ENCODE results near the gene PROX1.

PROX1 gene

DNA sequence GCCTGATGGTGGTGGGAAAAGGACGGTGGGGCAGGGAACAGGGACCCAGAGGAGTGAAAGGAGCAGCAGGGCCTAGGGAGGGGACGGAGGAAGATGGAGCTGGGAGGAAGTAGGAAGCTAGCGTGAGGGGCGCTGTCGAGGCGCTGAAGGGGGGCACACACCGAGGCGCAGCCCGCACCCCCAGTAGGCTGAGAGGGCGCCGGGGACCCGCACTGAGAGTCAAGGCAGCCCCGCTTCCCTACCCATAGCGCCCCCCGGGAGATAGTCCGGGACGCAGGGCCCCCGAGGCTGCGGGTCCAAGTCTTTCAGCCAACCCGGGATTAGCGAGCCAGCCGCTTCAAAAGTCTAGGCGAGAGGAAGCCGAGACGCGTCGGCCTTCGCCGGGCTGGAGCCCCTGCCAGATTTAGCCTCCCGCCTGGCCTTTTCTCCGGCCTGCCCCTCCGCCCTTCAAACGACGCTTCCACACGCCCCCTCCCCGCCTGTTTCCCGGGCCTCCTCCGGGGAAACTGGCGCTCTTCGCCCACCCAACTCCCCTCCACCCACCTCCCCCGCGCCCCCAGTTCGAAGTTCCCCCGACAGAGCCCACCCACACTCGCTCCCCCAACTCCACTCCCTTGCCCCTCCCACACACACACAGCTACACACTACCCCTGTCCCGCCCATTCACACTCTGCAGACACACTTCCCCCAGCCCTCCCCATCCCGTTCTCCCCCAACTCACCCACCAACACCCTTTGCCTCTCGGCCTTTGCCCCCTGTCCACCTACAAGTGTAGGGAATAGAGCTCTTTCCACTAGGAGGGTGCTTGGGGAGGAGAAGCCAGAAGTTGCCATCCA lies 7.8 kb upstream of the PROX1 start:
- no peak for DNase-seq

DNA sequence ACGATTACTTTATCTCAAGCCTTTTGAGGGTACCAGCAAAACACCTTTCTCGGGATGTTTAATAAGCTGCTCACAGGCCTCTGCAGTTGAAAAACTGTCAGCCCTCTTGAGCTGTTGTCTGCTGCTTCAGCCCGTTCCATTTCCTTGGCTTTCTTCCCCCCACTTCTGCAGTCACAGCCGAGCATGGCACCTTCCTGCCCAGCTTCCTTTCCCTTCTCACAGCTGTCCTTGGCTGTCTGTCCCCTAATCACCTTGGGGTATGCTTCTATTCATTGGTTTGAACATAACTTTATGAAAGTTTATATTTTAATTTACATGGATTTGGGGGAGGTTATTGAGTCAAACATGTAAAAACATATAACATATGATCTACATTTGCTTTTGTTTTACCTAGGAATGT lies 6.9 kb upstream of the PROX1 start:
- no peak for DNase-seq

DNA sequence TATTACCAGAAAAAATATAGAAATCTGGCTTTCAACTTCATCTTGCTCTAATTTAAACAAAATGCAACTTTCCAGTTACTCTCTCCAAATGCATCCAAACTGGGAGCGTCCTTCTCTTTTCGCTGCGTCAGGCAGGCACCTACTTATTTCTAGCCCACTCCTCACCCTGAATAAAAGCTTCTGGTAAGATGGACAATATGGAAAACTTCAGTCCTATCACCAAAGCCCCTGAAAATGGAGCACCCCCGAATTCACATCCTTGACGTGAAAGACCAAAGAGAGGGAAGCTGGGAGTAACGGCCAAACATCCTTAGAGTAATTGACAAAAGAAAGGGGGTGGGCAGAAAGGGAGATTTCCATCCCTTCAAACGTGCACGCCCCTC lies 5.5 kb upstream of the PROX1 start:
- no peak for DNase-seq

DNA sequence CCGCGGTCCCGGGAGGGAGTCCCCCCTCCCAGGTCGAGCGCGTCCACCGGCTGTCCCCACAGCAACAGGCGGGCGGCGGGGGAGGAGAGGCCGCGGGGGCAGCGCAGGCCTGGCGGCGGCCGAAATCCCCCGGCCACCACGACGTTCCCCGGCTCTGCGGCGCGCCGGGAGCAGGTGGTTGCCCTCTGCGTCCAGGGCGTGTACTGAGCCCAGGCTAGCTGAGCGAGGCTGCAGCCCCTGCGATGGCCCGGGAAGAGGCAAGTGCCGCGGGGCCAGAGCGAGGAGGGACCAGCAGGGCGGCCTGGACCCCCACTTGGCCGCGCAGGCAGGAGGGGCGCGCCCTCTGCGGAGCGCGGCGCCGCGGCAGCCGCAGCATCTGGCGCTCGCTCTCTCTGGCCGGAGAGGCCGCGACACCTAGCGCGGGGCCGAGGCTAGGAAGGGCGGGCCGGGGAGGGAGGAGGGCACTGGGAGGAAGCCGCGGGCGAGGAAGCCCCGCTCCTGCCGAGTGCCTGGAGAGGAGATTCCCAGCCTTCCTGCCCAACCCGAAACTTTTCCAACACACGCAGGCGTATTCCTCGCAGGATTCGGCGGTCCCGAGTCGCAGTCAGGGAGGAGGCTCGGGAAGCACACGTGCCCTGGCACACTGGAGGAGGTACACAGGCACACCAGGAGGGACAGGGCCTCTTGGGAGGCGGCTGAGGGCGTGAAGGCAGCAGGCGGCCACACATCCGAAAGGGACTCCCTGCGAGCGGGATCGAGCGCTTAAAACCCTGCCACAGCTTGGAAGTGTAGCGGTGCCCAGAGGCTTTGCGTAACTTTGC lies 4.9 kb upstream of the PROX1 start:
- no peak for DNase-seq

DNA sequence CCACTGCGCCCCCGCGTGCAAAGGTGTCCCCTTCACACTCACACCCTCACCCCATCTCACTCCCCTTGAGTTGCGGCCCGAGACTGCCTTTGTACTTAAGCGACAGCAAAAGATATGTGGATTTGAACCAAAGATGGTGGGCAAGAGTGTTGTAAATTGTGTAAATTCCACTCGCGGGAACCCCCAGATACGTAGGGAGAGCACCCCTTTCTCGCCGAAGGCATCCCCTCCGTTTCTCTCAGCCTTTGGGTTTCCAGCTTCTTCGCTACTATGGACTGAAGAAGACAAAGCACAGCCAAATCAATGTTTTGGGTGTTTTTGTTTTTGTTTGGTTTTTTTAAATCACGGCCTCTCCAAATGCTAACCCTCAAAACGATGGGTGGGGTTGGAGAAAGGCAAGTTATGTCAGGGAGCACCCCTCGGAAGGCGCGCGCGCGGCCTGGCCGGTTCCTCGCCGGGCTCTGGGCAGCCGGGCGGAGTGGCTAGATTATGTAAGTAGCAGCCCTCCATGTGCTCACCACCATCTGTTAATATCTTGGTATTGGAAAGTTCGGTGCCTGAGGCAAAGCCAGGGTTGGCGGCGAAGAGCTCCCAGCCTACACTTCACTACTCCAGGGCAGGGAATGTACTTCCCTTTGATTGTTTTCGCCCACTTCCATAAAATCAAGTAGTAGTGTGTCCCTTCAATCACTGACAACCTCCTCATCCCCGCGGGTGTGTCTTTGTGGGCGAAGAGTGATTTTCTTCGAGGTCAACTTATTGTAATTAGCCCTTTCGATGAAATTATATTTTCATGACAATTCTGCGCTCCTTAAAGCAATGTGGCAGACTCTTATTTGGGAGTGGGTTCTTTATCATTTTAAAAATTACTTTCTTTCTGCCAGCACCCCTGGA lies 4.0 kb upstream of the PROX1 start:
- DNase-seq, result no peak

DNA sequence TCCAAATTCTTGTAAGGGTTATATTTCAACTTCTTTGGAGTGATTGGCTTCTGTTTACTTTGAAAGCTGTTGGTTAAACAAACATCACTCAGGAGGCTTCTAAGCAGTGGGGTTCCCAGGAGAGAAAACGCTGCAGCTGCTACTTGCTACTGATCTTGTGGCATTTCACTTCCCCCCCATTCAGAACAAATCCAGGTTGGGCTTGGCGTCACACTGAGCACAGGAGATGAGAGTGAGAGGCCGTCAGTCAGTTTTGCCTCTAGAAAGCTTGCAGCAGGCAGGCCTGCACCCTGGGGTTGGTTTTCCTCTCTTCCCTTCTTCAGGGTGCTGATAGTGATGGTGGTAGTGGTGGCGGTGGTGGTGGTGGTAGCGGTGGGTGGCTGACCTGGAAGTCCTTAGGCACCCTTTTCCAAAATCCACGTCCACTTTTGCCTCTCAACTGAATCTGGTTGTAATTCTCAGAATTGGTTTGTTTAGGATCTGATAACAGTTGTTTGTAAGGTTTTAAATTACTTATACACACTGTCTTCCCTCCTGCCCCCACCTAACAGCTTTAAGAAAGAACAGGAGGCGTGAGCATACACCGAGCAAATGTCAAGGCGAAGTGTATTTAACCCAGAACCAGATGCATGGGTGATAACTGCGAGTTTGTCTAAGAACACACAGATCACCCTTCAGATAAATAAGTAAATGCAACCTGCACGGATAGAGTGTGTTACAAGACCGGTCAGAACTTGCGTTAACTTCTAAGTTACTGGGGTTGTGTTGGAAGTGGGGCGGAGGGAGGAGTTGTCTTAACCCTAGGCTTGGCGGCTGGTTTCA lies 3.2 kb upstream of the PROX1 start:
- DNase-seq, result no peak

DNA sequence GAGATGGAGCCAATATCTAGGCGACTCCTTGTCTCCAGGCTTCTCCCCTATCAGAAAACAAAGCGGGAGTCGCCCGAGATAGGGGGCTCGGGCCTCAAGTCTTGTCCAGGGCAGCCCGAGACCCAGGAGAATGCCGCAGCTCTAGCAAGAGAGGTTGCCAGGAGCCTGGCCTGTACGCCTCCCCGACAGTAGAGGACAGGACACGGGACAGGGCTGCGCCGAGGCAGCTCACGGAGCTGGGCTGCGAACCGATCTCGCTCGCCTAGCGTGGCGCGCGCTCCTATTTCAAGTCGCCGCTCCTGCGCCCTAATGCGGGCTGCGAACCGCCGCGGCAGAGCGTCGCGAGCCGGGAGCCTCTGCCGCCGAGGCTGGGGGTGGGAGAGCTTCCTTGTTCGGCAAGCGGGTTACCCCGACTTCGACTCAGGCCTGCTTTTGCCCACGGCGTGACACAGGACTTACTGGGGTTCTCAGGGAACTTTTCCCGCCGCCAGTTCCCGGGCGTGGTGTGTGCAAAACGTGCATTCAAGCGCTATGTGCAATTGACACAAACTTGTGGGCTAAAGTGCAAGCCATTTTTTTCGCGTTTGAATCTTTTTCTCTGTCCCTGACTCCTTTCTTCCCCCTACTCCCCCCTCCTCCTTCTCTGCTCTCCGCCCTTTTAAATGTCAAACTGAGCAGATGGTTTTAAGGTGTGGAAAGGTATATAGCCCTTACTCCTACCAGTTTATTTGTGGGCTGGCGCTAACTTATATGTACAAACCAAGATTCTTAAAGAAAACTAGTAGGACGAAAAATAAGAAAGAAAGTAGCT lies 2.4 kb upstream of the PROX1 start:
- DNase-seq, result no peak

DNA sequence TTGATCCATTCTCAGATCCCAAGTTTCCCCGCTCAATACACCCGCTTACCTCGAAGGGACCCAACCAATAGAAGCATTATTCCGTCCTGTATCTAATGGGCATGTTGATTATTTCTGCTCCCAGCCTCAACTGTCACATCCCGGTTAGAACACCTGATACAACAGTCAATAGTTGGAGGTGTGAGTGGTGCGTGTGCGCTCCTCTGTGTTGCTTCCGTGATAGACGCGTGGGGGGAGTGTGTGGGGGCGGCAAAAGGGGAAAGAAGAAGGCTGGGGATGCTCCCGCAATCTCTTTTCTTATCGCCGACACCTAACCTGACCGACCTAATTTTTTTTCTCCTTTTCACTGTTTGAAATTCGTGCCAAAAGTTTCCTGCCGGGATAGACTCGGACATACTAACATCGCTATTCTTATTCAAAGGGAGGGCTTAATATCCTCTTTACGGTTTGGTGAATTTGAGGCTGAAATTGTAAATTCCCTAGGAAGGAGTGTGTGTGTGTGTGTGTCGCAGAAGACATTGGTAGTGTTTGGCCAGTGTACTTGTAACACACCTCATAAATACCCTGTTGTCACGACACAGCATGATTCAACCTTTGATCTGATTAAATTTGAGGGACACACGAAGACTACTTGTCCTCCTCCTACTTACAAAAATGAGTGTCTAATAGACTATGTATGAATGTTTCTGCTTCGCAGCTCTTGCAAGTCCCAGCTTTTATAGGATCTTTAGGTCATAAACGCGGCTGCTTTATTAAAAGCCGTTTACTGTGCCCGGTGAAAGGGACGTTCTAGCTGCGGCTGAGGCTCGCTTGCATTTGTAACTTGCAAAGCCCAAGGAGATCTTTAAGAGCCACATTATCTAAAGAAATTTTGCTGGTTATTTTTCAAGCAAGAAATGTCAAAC lies 1.5 kb upstream of the PROX1 start:
- DNase-seq, result no peak

DNA sequence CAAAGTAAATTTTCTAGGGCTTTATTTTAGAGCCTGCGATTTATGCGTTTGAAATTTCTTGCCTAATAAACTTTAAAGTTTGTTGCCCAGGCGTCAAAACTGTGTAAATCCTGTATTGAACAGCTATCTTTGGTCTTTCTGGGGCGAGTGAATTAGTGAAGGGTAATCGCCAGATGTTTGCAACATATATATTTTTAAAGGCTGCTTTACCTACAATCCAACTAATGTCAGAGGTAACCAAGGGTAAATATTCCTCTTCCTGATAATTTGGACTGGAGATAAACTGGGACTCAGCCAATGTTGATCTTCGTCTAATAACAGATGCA lies 885 bp upstream of the PROX1 start:
- no peak for DNase-seq

DNA sequence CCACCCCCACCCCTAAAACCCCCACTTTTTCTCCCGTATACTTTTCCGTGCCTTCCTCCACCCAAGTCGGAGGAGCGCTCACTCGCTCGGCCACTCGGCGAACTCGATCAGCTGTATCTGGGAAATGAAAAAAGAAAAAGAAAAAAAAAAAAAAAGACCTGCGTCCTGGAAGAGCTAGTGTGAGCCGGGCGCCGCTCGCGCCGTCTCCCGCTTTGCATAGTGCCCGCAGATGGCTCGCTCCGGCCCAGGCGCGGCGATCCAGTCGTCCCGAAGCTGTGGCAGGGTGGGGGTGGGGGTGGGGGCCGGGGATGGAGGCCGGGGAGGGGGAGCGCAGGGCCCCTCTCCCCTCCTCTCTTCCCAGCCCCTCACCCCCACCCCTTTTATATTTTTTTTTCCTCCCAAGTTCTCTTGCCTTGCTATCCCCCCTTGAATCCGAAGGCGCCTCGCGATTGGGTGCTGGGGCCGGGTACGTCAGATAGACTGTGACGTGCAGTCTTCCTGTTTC lies 299 bp upstream of the PROX1 start:
- no peak for DNase-seq

DNA sequence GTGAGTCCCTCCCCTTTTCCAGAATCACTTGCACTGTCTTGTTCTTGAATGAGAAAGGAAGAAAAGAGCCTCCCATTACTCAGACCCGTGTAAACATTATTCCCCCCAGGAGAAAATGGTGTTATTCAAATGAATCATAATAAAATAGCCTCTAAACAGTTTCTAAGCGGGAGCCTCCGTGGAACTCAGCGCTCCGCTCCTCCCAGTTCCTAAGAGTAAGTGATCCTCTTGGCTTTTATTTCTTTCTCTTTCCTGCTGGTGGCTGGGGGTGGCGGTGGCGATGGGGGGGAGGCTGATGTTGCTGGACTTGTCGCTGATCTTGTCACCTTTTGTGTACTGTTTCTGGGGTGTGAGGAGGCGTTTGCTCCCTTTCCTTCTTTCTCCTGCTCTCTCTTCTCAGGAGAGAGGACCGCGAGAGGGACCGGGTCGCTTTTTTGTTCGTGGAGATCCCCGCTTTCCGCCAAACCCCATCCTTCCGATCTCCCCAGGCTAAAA lies 781 bp downstream of the PROX1 start:
- DNase-seq, result no peak

DNA sequence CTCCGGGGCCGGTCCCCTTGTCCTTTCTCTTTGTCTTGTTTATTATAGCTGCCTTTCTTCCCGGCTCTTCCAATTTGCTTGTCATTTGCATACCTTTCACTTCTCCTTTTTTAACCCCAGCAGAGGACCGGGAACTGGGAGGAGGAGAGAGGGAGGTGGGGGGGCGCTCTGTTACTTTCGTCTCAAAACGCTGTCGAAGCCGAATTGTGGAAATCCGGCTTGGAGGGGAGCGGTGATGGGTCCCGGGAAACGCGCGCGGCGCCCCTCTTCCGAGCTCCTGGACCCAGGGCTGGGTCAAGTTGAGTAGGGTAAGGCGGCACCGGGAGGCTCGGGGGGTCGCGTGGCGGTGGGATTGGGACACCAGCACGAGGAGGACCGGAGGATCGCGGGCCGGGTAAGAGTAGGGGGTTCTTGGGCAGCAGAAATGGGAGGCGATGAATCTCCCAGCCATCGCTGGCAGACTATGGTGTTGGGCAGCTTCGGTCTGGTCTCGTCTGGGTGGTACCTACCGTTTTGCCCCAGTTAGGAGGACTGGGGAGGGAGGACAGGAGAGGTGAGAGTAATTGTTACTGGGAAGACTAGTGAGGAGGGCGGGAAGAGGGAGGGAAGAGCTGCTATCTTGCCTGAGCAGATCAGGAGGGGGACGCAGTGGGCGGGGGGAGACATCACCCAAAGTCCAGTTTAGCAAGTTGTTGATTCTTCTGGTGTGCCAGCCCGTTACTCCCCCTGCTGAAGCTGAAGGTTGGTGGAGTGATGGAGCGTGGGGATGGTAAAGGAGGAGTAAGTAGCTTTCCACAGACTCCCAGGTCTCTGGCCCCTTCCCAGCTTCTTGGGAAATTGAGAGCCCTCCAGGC lies 1.5 kb downstream of the PROX1 start:
- no peak for DNase-seq

DNA sequence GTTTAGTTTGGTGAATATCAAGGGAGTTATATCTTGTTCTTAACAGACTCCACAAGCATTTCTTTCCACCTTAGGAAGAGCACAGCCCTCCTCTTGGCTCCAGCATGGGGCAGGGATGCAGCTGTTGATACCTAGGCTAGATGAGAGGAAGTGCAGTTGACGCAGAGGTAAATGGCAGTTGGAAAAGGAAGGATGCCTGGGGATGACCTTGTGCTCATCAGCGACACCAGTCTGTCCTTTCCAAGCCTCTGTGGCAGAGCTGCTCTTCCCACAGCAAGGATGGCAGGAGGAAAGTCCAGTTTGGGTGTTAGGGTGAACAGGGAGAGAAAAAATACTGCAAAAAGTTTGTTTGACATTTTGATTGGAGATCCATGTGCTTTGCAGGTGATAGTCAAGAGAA lies 6.2 kb downstream of the PROX1 start:
- no peak for DNase-seq

DNA sequence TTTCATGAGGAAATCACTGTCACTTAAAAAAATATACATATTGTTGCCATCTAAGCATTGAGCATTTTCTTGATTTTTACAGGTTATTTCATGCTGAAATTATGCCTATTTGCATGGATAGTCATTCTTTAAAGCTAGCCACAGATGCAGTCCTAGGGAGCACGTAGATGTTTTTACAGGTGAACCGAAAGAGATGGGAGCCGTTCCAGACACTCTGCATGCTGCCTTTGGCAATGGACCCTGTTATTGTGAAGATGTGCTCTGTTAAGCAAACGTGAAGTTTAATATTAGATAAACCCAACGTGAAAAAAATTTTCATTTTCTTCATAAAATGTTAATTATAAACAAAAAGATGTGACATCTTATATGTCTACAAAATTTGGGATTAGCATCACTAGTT lies 7.1 kb downstream of the PROX1 start:
- no peak for DNase-seq

DNA sequence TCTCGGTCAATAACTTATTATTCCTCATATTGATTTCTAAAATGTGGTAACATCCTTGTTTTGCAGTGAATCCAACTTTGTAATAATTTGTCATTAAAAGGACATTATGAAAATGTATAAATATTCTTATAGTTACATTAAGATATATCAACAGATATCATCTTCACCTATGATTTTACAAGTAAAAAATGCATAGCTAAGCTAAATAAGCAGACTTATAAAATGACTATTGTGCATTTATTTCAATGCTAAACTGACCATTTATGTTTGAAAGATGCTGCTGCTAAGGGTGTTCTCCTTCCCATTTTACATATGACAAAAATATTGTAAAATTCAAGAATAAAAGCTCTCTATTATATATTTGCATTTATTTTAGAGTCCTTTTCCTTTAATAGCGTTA lies 7.8 kb downstream of the PROX1 start:
- DNase-seq, result no peak

DNA sequence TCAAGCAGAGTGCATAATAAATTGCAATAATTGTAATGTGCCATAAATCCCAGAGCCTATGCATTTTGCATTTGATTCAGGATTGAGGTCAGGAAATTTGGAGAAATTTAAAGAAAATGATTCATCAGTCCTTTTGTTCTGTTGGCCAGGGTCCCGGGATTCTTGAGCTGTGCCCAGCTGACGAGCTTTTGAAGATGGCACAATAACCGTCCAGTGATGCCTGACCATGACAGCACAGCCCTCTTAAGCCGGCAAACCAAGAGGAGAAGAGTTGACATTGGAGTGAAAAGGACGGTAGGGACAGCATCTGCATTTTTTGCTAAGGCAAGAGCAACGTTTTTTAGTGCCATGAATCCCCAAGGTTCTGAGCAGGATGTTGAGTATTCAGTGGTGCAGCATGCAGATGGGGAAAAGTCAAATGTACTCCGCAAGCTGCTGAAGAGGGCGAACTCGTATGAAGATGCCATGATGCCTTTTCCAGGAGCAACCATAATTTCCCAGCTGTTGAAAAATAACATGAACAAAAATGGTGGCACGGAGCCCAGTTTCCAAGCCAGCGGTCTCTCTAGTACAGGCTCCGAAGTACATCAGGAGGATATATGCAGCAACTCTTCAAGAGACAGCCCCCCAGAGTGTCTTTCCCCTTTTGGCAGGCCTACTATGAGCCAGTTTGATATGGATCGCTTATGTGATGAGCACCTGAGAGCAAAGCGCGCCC lies 8.7 kb downstream of the PROX1 start:
- DNase-seq, result no peak

DNA sequence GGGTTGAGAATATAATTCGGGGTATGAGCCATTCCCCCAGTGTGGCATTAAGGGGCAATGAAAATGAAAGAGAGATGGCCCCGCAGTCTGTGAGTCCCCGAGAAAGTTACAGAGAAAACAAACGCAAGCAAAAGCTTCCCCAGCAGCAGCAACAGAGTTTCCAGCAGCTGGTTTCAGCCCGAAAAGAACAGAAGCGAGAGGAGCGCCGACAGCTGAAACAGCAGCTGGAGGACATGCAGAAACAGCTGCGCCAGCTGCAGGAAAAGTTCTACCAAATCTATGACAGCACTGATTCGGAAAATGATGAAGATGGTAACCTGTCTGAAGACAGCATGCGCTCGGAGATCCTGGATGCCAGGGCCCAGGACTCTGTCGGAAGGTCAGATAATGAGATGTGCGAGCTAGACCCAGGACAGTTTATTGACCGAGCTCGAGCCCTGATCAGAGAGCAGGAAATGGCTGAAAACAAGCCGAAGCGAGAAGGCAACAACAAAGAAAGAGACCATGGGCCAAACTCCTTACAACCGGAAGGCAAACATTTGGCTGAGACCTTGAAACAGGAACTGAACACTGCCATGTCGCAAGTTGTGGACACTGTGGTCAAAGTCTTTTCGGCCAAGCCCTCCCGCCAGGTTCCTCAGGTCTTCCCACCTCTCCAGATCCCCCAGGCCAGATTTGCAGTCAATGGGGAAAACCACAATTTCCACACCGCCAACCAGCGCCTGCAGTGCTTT lies 9.4 kb downstream of the PROX1 start:
- DNase-seq, result no peak

DNA sequence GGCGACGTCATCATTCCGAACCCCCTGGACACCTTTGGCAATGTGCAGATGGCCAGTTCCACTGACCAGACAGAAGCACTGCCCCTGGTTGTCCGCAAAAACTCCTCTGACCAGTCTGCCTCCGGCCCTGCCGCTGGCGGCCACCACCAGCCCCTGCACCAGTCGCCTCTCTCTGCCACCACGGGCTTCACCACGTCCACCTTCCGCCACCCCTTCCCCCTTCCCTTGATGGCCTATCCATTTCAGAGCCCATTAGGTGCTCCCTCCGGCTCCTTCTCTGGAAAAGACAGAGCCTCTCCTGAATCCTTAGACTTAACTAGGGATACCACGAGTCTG lies 10.0 kb downstream of the PROX1 start:
- DNase-seq, result no peak
